ENCODE data around the gene CEP44. TPM values are rescaled to one million over a fixed set of nuclear protein-coding genes. Genes with fewer than 3 reads are reported as not detected.

The CEP44 gene
- total and polyA plus RNA-seq, 2 experiments from 2014 or later, result 6.1 to 8.1 TPM

- 0 out of 2 replicates have a peak, but pooled peaks cover 3% of the 10 kb centered on the region for H3F3A ChIP-seq (ENCODE audit: insufficient read depth)
- H3K36me3 ChIP-seq (ENCODE audit: low read depth), result peaks cover 2% of the 10 kb centered on the region; the same call in 1 of the 2 replicates
- no peak overlapping the region for H3K4me3 ChIP-seq
- H3K27me3 ChIP-seq (replicated peaks; ENCODE audit: insufficient read depth), result no peaks in the 10 kb centered on the region
- in situ Hi-C loops (cut with MboI), result no loop called here
- H3K27ac ChIP-seq, result no peak overlapping the region
- H3K9me3 ChIP-seq (ENCODE audit: low read depth), result no peaks in the 10 kb centered on the region
- no peak for TF ChIP-seq EZH2phosphoT487 (IDR thresholded peaks at IDR 0.05; ENCODE audit: insufficient read depth, low read depth)
- TF ChIP-seq EZH2 (IDR thresholded peaks at IDR 0.05; ENCODE audit: insufficient read depth, poor library complexity, severe bottlenecking), result no peak
- H3K4me2 ChIP-seq (ENCODE audit: unreplicated experiment), result no peak overlapping the region
- no peaks in the 10 kb centered on the region for H4K20me1 ChIP-seq (ENCODE audit: insufficient read depth)
- peaks cover 9% of the 10 kb centered on the region for H3K4me1 ChIP-seq (ENCODE audit: insufficient read depth)
- H3K9ac ChIP-seq, result no peak overlapping the region
- H3K79me2 ChIP-seq (ENCODE audit: insufficient read depth), result no peaks in the 10 kb centered on the region
- H3K9me2 ChIP-seq (ENCODE audit: insufficient read depth), result no peaks in the 10 kb centered on the region
- no peak for DNase-seq
- 100% methylated on average over 1 of the region's 1 CpG for WGBS, 2 experiments (ENCODE audit: low coverage in 1 of 2, low lambda C conversion rate in 2 of 2, missing lambda C conversion rate in 2 of 2)
- H2AFZ ChIP-seq, result no peak overlapping the region
Measured at GRCh38 chr4:174245714-174246113, 38.0 kb upstream of the CEP44 start.

DNA sequence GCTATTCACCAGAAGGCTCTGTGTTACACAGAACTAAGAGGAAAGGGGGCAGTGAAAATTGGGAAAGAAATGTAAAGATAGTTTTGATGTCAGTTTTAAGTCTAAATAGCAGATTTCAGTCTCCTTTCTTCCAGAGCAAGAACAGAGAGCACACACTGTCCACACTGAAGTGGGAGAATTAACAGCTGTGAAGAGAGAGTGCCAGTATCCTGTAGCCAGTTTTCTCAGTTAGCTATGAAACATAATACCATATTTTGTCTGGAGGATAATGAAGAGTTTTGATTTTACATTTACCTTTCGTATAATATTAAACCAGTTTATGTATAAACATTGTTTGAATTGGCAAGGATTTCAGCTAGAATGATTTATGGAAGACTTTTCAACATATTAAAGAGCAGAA lies 35.3 kb upstream of the CEP44 start:
- Histone ChIP-seq H3F3A (ENCODE audit: insufficient read depth) (0 out of 2 replicates have a peak, but pooled peaks cover 3% of the 10 kb centered on the region), H3K36me3 (ENCODE audit: low read depth) (no peaks in the 10 kb centered on the region), H3K4me1 (ENCODE audit: insufficient read depth) (peaks cover 9% of the 10 kb centered on the region), H3K4me3 (no peak overlapping the region), H3K9me2 (ENCODE audit: insufficient read depth) (no peaks in the 10 kb centered on the region), H3K9ac (no peak overlapping the region), H3K27me3 (replicated peaks; ENCODE audit: insufficient read depth) (no peaks in the 10 kb centered on the region), H2AFZ (no peak overlapping the region), H3K27ac (no peak overlapping the region), H3K79me2 (ENCODE audit: insufficient read depth) (no peaks in the 10 kb centered on the region), H3K9me3 (ENCODE audit: low read depth) (no peaks in the 10 kb centered on the region), H3K4me2 (ENCODE audit: unreplicated experiment) (no peak overlapping the region), H4K20me1 (ENCODE audit: insufficient read depth) (no peaks in the 10 kb centered on the region)
- 98 to 100% methylated on average over 1 of the region's 1 CpG for WGBS, 2 experiments (ENCODE audit: low coverage in 1 of 2, low lambda C conversion rate in 2 of 2, missing lambda C conversion rate in 2 of 2)
- DNase-seq, result no peak
- in situ Hi-C loops (cut with MboI), result no loop called here
- TF ChIP-seq EZH2 (IDR thresholded peaks at IDR 0.05; ENCODE audit: insufficient read depth, poor library complexity, severe bottlenecking) (no peak), EZH2phosphoT487 (IDR thresholded peaks at IDR 0.05; ENCODE audit: insufficient read depth, low read depth) (no peak)

- Histone ChIP-seq H3K9me2 (ENCODE audit: insufficient read depth) (no peaks in the 10 kb centered on the region), H2AFZ (no peak overlapping the region), H4K20me1 (ENCODE audit: insufficient read depth) (no peaks in the 10 kb centered on the region), H3K27me3 (replicated peaks; ENCODE audit: insufficient read depth) (no peaks in the 10 kb centered on the region), H3K9me3 (ENCODE audit: low read depth) (no peaks in the 10 kb centered on the region), H3K9ac (no peak overlapping the region), H3K4me1 (ENCODE audit: insufficient read depth) (peaks cover 12% of the 10 kb centered on the region), H3K27ac (no peak overlapping the region), H3F3A (ENCODE audit: insufficient read depth) (peaks cover 9% of the 10 kb centered on the region), H3K36me3 (ENCODE audit: low read depth) (0 out of 2 replicates have a peak, but pooled peaks cover 4% of the 10 kb centered on the region), H3K4me3 (no peak overlapping the region), H3K79me2 (ENCODE audit: insufficient read depth) (no peaks in the 10 kb centered on the region), H3K4me2 (ENCODE audit: unreplicated experiment) (no peak overlapping the region)
- in situ Hi-C loops (cut with MboI), result no loop called here
- no peak for TF ChIP-seq EZH2phosphoT487 (IDR thresholded peaks at IDR 0.05; ENCODE audit: insufficient read depth, low read depth)
- no peak for TF ChIP-seq EZH2 (IDR thresholded peaks at IDR 0.05; ENCODE audit: insufficient read depth, poor library complexity, severe bottlenecking)
- WGBS, 2 experiments (ENCODE audit: low coverage in 1 of 2, low lambda C conversion rate in 2 of 2, missing lambda C conversion rate in 2 of 2), result 66 to 77% methylated on average over 2 of the region's 2 CpGs
- no peak for DNase-seq
Measured at GRCh38 chr4:174252412-174252811, 31.3 kb upstream of the CEP44 start.

DNA sequence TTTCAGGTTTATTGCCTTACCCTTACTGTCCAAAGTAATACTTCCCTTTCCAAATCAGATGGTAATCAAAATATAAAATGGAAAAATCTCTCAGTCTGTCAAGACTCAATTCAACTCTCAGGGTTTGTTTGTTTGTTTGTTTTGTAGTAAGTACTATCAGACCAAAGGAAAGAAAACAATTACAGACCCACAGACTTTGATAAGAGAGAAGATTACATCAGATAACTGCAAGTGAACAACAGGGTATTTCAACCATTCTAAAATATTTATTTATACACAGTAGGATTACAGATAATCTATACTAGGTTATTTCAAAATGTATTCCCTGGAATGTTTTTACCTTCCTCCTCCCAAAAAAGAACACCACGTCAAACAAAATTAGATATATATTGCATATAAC lies 29.1 kb upstream of the CEP44 start:
- Histone ChIP-seq H3F3A (ENCODE audit: insufficient read depth) (peaks cover 15% of the 10 kb centered on the region), H3K27ac (no peak overlapping the region), H3K4me2 (ENCODE audit: unreplicated experiment) (no peak overlapping the region), H3K27me3 (replicated peaks; ENCODE audit: insufficient read depth) (no peaks in the 10 kb centered on the region), H3K9ac (no peak overlapping the region), H3K79me2 (ENCODE audit: insufficient read depth) (no peaks in the 10 kb centered on the region), H3K9me2 (ENCODE audit: insufficient read depth) (no peaks in the 10 kb centered on the region), H2AFZ (no peak overlapping the region), H3K4me3 (no peak overlapping the region), H3K36me3 (ENCODE audit: low read depth) (peaks cover 4% of the 10 kb centered on the region; the same call in 1 of the 2 replicates), H4K20me1 (ENCODE audit: insufficient read depth) (peaks cover 4% of the 10 kb centered on the region; the same call in 1 of the 2 replicates), H3K4me1 (ENCODE audit: insufficient read depth) (peaks cover 13% of the 10 kb centered on the region), H3K9me3 (ENCODE audit: low read depth) (no peaks in the 10 kb centered on the region)
- TF ChIP-seq EZH2phosphoT487 (IDR thresholded peaks at IDR 0.05; ENCODE audit: insufficient read depth, low read depth), result no peak
- no peak for TF ChIP-seq EZH2 (IDR thresholded peaks at IDR 0.05; ENCODE audit: insufficient read depth, poor library complexity, severe bottlenecking)
- DNase-seq, result no peak
- in situ Hi-C loops (cut with MboI), result no loop called here
- WGBS, 2 experiments (ENCODE audit: low coverage in 1 of 2, low lambda C conversion rate in 2 of 2, missing lambda C conversion rate in 2 of 2), result 90 to 97% methylated on average over 1 of the region's 1 CpG

- H4K20me1 ChIP-seq (ENCODE audit: insufficient read depth), result peaks cover 4% of the 10 kb centered on the region; the same call in 1 of the 2 replicates
- H3K36me3 ChIP-seq (ENCODE audit: low read depth), result peaks cover 4% of the 10 kb centered on the region; the same call in 1 of the 2 replicates
- H3K9ac ChIP-seq, result no peak overlapping the region
- H3K79me2 ChIP-seq (ENCODE audit: insufficient read depth), result no peaks in the 10 kb centered on the region
- H3K4me3 ChIP-seq, result no peak overlapping the region
- no peak overlapping the region for H3K4me2 ChIP-seq (ENCODE audit: unreplicated experiment)
- no peak for TF ChIP-seq EZH2 (IDR thresholded peaks at IDR 0.05; ENCODE audit: insufficient read depth, poor library complexity, severe bottlenecking)
- no peak for TF ChIP-seq EZH2phosphoT487 (IDR thresholded peaks at IDR 0.05; ENCODE audit: insufficient read depth, low read depth)
- H3F3A ChIP-seq (ENCODE audit: insufficient read depth), result peaks cover 23% of the 10 kb centered on the region
- H3K4me1 ChIP-seq (ENCODE audit: insufficient read depth), result peaks cover 21% of the 10 kb centered on the region
- DNase-seq, result no peak
- H3K9me3 ChIP-seq (ENCODE audit: low read depth), result no peaks in the 10 kb centered on the region
- H3K27ac ChIP-seq, result no peak overlapping the region
- no peaks in the 10 kb centered on the region for H3K9me2 ChIP-seq (ENCODE audit: insufficient read depth)
- H3K27me3 ChIP-seq (replicated peaks; ENCODE audit: insufficient read depth), result no peaks in the 10 kb centered on the region
- in situ Hi-C loops (cut with MboI), result no loop called here
- WGBS, 2 experiments (ENCODE audit: low coverage in 1 of 2, low lambda C conversion rate in 2 of 2, missing lambda C conversion rate in 2 of 2), result 93 to 98% methylated on average over 1 of the region's 1 CpG
- H2AFZ ChIP-seq, result no peak overlapping the region
Measured at GRCh38 chr4:174255374-174255773, 28.3 kb upstream of the CEP44 start.

Measured in GM23248 (cell line).